ENCODE data around the gene THRA.

The THRA gene

DNA sequence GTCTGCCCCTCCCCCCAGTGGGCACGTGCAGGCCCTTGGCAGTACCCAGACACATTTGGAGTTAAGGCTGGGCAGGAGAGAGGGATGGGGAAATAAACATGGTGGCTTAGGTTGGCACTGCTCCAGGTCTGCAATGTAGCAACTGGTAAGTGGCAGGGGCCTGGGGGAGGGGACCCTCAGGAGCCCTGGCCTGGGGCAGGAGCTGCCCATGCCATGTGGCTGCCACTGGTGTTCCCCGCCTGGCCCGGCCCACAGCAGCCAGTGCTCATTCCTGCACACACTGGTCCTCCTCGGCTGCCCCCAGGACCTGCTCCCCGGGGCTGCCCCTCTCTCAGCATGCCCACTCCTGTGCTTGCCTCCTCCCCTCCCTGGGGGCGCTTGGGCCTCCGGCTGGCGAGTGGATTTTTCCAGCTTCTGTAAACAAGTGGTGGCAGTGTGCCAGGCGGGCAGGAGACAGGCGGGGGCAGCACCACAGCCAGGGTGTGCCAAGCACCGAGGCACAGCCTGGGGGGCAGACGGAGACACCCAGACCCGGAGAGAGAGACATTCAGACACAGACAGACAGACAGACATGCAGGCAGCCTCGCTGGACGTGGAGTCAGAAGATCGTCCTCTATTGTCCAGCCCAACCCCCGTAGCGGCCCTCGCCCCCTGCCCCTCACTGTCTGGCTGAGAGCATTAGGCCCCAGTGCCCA is 9.4 kb downstream of the THRA start:
- TF ChIP-seq, protein P1, sequence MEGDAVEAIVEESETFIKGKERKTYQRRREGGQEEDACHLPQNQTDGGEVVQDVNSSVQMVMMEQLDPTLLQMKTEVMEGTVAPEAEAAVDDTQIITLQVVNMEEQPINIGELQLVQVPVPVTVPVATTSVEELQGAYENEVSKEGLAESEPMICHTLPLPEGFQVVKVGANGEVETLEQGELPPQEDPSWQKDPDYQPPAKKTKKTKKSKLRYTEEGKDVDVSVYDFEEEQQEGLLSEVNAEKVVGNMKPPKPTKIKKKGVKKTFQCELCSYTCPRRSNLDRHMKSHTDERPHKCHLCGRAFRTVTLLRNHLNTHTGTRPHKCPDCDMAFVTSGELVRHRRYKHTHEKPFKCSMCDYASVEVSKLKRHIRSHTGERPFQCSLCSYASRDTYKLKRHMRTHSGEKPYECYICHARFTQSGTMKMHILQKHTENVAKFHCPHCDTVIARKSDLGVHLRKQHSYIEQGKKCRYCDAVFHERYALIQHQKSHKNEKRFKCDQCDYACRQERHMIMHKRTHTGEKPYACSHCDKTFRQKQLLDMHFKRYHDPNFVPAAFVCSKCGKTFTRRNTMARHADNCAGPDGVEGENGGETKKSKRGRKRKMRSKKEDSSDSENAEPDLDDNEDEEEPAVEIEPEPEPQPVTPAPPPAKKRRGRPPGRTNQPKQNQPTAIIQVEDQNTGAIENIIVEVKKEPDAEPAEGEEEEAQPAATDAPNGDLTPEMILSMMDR (conservative IDR thresholded peaks at IDR 0.05; ENCODE audit: low read length), result no peak
- TF ChIP-seq EZH2phosphoT487 (IDR thresholded peaks at IDR 0.05; ENCODE audit: borderline replicate concordance), result no peak
- Histone ChIP-seq H3K36me3 (ENCODE audit: insufficient read depth, low read length) (no peaks in the 10 kb centered on the region; the same call in 1 of the 2 replicates), H3K9ac (ENCODE audit: low read depth, low read length, poor library complexity, severe bottlenecking) (peak overlapping the region; percentile 27), H3K4me3 (ENCODE audit: low read length, poor library complexity, severe bottlenecking) (no peak overlapping the region), H3F3A (ENCODE audit: low read depth) (no peaks in the 10 kb centered on the region), H3K9me3 (ENCODE audit: insufficient read depth, low read depth, low read length) (no peaks in the 10 kb centered on the region), H3K79me2 (ENCODE audit: insufficient read depth, low read length) (peaks cover 25% of the 10 kb centered on the region; the same call in 1 of the 2 replicates), H3K4me2 (ENCODE audit: low read depth, low read length, poor library complexity, severe bottlenecking) (peak overlapping the region; percentile 76), H3K9me2 (replicated peaks; ENCODE audit: low read depth, low read length) (no peaks in the 10 kb centered on the region), H3K4me1 (ENCODE audit: insufficient read depth, low read length, poor library complexity, severe bottlenecking) (peaks cover 56% of the 10 kb centered on the region), H3K27me3 (ENCODE audit: insufficient read depth, low read length, poor library complexity, severe bottlenecking) (no peaks in the 10 kb centered on the region), H2AFZ (ENCODE audit: low read length) (no peak overlapping the region), H4K20me1 (ENCODE audit: insufficient read depth, low read length, poor library complexity, severe bottlenecking) (no peaks in the 10 kb centered on the region)

DNA sequence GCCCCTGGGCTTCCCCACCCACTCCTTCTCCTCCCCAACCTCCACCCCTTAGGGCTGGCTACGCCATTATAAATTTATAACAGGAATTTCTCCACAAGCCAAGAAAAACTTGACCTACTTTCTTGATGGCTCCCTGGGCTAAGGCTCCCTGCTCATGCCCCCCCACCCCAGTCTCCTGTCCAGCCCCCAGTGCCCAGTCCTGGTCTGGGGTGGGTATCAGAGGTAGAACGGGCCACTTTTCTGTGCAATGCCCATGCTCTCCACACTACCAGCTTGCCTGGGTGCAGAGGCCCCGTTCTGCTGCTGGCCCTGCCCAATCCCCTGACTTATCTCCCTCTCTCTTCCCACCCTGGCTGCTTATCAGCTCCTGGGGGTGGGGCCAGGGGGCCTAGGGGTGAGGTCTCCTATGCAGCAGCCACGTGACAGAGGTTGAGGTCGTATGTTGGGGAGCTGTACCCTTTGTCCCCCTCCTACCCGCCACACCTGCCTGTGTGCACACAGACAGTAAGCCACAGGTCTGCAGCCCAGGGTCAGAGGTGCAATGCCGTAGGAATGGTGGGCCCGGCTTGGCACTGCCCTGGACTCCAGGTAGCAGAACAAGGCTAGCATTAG is 10.1 kb downstream of the THRA start:
- Histone ChIP-seq H3K36me3 (ENCODE audit: insufficient read depth, low read length) (no peaks in the 10 kb centered on the region; the same call in 1 of the 2 replicates), H3K27me3 (ENCODE audit: insufficient read depth, low read length, poor library complexity, severe bottlenecking) (no peaks in the 10 kb centered on the region), H3K9me2 (replicated peaks; ENCODE audit: low read depth, low read length) (no peaks in the 10 kb centered on the region), H3K4me2 (ENCODE audit: low read depth, low read length, poor library complexity, severe bottlenecking) (no peak overlapping the region), H4K20me1 (ENCODE audit: insufficient read depth, low read length, poor library complexity, severe bottlenecking) (no peaks in the 10 kb centered on the region), H3K9ac (ENCODE audit: low read depth, low read length, poor library complexity, severe bottlenecking) (no peak overlapping the region), H3K4me1 (ENCODE audit: insufficient read depth, low read length, poor library complexity, severe bottlenecking) (peaks cover 54% of the 10 kb centered on the region), H3F3A (ENCODE audit: low read depth) (no peaks in the 10 kb centered on the region), H2AFZ (ENCODE audit: low read length) (no peak overlapping the region), H3K4me3 (ENCODE audit: low read length, poor library complexity, severe bottlenecking) (no peak overlapping the region), H3K9me3 (ENCODE audit: insufficient read depth, low read depth, low read length) (no peaks in the 10 kb centered on the region), H3K79me2 (ENCODE audit: insufficient read depth, low read length) (peaks cover 25% of the 10 kb centered on the region; the same call in 1 of the 2 replicates)
- TF ChIP-seq EZH2phosphoT487 (IDR thresholded peaks at IDR 0.05; ENCODE audit: borderline replicate concordance), result no peak
- TF ChIP-seq, protein P1 (conservative IDR thresholded peaks at IDR 0.05; ENCODE audit: low read length), result no peak

DNA sequence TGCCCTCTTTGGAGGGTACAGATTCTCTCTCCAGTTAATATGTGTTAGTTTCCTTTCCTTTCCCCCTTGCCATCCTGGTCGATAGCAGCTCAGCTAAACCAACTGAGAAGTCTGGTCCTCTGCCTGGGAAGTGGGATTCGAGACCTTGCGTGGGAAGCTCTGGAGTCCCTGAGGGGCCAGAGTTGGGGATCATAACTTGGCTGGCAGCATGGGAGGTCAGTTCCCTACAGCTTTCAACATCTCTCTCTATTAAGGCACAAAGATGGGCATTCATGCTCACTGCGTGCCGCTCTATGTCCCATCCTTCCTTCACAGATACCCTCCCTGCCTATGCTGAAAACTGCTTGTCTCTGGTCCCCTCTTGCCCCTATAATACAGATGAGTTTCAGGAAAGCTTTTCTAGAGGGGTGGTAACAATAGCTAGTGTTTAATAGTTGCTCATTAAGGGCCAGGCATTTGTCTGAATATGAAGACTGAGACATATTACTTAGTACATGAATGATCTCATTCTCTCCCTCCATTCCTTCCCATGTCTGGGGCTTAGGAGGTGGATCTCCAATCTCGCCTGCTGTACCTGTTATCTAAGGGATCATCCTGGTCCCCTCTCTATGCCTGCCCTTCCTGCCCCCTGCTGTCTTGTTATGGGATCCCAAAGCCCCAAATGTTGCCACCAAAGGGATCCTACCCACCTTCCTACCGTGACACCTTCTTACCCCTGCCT is 10.8 kb downstream of the THRA start:
- H4K20me1 ChIP-seq (ENCODE audit: insufficient read depth, low read length, poor library complexity, severe bottlenecking), result no peaks in the 10 kb centered on the region
- no peaks in the 10 kb centered on the region; the same call in 1 of the 2 replicates for H3K36me3 ChIP-seq (ENCODE audit: insufficient read depth, low read length)
- peaks cover 25% of the 10 kb centered on the region; the same call in 1 of the 2 replicates for H3K79me2 ChIP-seq (ENCODE audit: insufficient read depth, low read length)
- TF ChIP-seq, protein P1 (conservative IDR thresholded peaks at IDR 0.05; ENCODE audit: low read length), result no peak
- no peak for TF ChIP-seq EZH2phosphoT487 (IDR thresholded peaks at IDR 0.05; ENCODE audit: borderline replicate concordance)
- H2AFZ ChIP-seq (ENCODE audit: low read length), result no peak overlapping the region
- no peak overlapping the region for H3K9ac ChIP-seq (ENCODE audit: low read depth, low read length, poor library complexity, severe bottlenecking)
- no peak overlapping the region for H3K4me3 ChIP-seq (ENCODE audit: low read length, poor library complexity, severe bottlenecking)
- no peaks in the 10 kb centered on the region for H3F3A ChIP-seq (ENCODE audit: low read depth)
- no peak overlapping the region for H3K4me2 ChIP-seq (ENCODE audit: low read depth, low read length, poor library complexity, severe bottlenecking)
- H3K27me3 ChIP-seq (ENCODE audit: insufficient read depth, low read length, poor library complexity, severe bottlenecking), result no peaks in the 10 kb centered on the region
- no peaks in the 10 kb centered on the region for H3K9me3 ChIP-seq (ENCODE audit: insufficient read depth, low read depth, low read length)
- H3K9me2 ChIP-seq (replicated peaks; ENCODE audit: low read depth, low read length), result no peaks in the 10 kb centered on the region
- H3K4me1 ChIP-seq (ENCODE audit: insufficient read depth, low read length, poor library complexity, severe bottlenecking), result peaks cover 48% of the 10 kb centered on the region

Data from Loucy (cell line).